Colon (tissue), 2 donors: ENCODE data around the gene EXOC3.
"Not testable (repeated sequence)": the region's sequence is repeated elsewhere in the genome, so short reads cannot be mapped to it uniquely, and the experiment has no call there.

Source experiments
- FAIRE-seq: peaks from 2 replicates; lab custom pipeline; 2012; peaks lifted over from hg19 to GRCh38; lab: Jason Lieb, UNC
- donor health status: control.
- donor health status: control.

EXOC3 gene

GRCh38 chr5:442335-443238 is at the start of gene EXOC3:
Gene EXOC3 (plus strand): TSS chr5:443176. CDS start chr5:446206, 3,030 bp downstream.
- FAIRE-seq: no peak

- FAIRE-seq: no peak
Measured at GRCh38 chr5:393846-394275, 49.1 kb upstream of the EXOC3 start.

GRCh38 chr5:394671-395155 is 48.3 kb upstream of the EXOC3 start:
- FAIRE-seq: no peak

- FAIRE-seq: no peak
Measured at GRCh38 chr5:395156-395920, 47.6 kb upstream of the EXOC3 start.

- FAIRE-seq: no peak
Measured at GRCh38 chr5:395921-396530, 47.0 kb upstream of the EXOC3 start.

GRCh38 chr5:396531-396961 is 46.4 kb upstream of the EXOC3 start:
- FAIRE-seq: no peak

- FAIRE-seq: not testable (repeated sequence)
Measured at GRCh38 chr5:398141-398474, 44.9 kb upstream of the EXOC3 start.

- FAIRE-seq: no peak
Measured at GRCh38 chr5:398475-399295, 44.3 kb upstream of the EXOC3 start.

GRCh38 chr5:399296-400281 is 43.4 kb upstream of the EXOC3 start:
- no peak for FAIRE-seq

- FAIRE-seq: no peak
Measured at GRCh38 chr5:400282-401145, 42.5 kb upstream of the EXOC3 start.

- no peak for FAIRE-seq
Measured at GRCh38 chr5:401146-402034, 41.6 kb upstream of the EXOC3 start.

- not testable (repeated sequence) for FAIRE-seq
Measured at GRCh38 chr5:402219-402614, 40.8 kb upstream of the EXOC3 start.

- no peak for FAIRE-seq
Measured at GRCh38 chr5:402615-403359, 40.2 kb upstream of the EXOC3 start.

GRCh38 chr5:403995-404394 is 39.0 kb upstream of the EXOC3 start:
- FAIRE-seq: no peak

GRCh38 chr5:404666-405241 is 38.2 kb upstream of the EXOC3 start:
- FAIRE-seq: no peak

GRCh38 chr5:405421-405820 is 37.6 kb upstream of the EXOC3 start:
- no peak for FAIRE-seq

- no peak for FAIRE-seq
Measured at GRCh38 chr5:406041-406440, 36.9 kb upstream of the EXOC3 start.
